Measurements from ENCODE around the gene WDR53.
"Not testable (repeated sequence)": the region's sequence is repeated elsewhere in the genome, so short reads cannot be mapped to it uniquely, and the experiment has no call there.

Gene WDR53

DNA sequence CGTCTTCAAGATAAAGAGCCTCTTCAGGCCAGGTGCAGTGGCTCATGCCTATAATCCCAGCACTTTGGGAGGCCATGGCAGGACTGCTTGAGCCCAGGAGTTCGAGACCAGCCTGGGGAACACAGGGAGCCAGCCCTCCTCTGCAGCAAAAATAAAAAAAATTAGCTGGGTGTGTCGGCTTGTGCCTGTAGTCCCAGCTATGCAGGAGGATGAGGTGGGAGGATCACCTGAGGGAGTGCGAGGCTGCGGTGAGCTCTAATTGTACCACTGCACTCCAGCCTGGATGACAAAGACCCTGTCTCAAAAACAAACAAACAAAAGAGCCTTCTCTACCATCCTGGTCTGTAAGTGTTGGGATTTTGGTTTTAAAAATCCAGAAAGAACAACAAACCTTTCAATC lies 11.1 kb downstream of the WDR53 start:
- DNase-seq = no peak

DNA sequence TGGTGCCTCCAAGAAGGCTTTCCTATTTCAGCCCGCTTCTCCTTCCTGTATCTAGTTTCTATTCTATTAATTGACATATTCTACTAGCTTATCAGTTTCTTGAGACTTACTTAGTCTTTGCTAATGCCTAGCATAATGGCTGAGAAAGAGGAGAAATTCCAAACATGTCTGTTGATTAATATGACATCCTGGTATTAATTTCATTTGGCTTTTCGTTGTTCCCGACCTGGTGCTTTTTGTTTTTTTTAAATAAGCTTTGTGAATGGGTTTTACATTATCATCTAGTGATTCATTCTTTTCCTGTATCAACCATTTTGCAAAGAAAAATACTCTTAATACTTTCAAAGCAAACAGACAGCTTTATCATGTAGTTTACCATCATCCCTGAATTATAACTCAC lies 13.1 kb downstream of the WDR53 start:
- no peak for DNase-seq

DNA sequence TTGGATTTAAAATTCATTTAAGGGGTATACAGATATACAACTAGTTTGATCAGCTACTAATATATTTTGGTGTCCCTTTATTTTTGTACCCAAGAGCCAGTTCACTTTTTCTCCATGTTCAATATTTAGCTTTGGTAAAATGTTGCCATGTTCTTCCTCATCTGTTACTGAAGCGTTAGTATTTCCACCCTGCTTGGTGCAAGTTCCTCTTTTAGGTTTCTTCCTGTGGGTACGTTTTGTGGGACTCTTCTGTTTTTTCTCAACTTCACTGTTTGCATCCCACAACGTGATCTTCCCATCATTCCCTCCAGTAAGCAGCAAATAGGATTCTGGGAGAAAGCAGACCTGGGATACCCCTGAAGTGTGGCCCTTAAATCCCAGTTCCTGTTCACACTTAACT lies 14.1 kb downstream of the WDR53 start:
- no peak for DNase-seq

DNA sequence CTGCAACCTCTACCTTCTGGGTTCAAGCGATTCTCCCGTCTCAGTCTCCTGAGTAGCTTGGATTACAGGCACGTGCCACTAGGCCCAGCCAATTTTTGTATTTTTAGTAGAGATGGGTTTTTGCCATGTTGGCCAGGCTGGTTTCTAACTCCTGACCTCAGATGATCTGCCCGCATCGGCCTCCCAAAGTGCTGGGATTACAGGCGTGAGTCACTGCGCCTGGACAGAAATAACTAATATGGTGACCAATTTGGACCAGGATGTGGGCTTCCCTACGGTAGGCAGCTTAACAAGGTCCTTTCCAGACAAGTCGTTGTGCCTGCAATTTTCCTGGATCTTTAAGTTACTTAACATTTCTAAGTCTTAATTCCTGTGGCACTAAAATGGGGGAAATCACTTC lies 14.8 kb downstream of the WDR53 start:
- no peak for DNase-seq

DNA sequence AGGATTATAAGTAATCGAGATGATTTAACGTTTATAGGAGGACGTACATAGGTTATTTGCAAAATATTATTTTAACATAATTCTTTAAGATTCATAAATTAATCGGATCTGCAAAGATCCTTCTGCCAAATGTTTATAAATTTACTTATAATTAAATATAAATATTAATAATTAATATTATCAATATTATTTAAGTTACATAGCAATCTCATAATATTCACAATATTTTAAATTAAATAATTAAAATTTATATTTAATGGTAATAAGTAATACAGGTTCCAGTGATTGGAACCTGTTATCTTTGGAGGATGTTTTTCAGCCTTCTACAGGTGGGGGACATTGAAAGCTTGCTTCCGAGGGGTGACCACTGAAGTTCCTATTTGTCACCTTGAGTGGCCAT lies 16.1 kb downstream of the WDR53 start:
- DNase-seq = no peak

DNA sequence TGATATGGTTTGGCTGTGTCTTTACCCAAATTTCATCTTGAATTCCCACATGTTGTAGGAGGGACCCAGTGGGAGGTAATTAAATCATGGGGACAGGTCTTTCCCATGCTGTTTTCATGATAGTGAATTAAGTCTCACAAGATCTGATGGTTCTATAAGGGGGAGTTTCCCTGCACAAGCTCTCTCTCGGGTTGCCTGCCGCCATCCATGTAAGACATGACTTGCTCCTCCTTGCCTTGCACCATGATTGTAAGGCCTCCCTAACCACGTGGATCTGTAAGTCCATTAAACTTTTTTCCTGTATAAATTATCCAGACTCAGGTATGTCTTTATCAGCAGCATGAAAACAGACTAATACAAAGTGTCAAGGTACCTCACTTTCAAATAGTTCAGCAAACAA lies 18.2 kb downstream of the WDR53 start:
- DNase-seq = not testable (repeated sequence)

DNA sequence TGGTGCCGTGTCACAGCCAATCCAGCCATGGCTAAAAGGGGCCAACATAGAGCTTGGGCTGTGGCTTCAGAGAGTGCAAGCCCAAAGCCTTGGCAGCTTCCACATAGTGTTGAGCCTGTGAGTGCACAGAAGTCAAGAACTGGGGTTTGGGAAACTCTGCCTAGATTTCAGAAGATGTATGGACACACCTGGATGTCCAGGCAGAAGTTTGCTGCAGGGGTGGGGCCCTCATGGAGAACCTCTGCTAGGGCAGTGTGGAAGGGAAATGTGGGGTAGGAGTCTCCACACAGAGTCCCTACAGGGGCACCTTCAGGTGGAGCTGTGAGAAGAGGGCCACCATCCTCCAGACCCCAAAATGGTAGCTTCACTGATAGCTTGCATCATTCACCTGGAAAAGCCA lies 19.0 kb downstream of the WDR53 start:
- DNase-seq = not testable (repeated sequence)

DNA sequence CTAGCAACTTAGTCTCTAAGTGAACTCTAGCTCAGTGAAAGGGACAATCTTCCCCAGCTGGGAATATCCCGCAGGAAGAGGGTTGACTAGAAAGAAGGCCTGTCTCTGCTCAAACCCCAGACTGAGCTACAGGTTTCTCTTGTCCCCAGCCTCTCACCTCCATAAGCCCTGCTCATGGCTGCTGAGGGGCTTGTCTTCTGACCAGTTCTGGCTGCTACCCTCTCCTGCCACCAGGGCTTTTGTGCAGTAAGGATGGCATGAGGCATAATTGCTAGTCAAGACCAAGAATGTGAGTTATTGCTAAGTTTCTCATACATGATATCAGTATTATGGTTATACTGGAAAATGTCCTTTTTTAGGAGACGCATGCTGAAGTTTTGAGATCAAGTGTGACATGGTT lies 21.3 kb downstream of the WDR53 start:
- DNase-seq = no peak

DNA sequence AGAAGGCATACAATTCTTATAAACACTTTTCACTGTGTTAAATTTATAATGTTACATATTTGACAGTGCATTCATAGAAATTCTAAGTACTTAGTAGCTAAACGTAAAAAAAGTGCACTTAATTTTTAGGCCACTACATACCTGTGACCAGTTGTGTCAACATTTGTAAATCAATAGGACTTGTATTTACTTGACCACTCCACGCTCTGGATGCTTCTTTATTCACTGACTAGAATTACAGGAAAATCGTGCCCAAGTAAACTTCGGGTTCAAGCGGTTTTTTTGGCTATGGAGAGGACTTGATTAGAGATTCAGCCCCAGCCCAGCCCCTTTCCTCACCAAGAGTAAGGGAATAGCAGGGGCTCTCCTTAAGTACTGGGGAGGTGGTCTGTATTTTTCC lies 21.8 kb downstream of the WDR53 start:
- DNase-seq = no peak

DNA sequence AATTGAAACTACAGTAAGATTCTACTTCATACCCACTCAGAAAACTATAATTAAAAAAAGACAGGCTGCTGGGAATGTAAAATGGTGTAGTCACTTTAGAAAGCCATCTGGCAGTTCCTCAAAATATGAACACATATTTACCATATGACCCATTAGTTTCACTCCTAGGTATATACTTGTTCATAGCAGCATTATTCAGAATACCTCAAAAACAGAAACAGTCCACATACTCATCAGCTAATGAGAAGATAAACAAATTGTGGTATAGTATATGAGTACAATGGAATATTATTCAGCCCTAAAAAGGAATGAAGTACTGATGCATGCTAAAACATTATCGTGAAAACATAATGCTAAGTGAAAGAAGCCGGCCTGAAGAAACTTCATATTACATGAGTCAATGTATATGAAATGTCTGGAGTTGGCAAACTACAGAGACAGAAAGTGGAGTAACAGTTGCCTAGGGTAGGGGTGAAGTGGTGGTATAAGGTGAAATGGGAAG lies 23.8 kb downstream of the WDR53 start:
- no peak for DNase-seq

DNA sequence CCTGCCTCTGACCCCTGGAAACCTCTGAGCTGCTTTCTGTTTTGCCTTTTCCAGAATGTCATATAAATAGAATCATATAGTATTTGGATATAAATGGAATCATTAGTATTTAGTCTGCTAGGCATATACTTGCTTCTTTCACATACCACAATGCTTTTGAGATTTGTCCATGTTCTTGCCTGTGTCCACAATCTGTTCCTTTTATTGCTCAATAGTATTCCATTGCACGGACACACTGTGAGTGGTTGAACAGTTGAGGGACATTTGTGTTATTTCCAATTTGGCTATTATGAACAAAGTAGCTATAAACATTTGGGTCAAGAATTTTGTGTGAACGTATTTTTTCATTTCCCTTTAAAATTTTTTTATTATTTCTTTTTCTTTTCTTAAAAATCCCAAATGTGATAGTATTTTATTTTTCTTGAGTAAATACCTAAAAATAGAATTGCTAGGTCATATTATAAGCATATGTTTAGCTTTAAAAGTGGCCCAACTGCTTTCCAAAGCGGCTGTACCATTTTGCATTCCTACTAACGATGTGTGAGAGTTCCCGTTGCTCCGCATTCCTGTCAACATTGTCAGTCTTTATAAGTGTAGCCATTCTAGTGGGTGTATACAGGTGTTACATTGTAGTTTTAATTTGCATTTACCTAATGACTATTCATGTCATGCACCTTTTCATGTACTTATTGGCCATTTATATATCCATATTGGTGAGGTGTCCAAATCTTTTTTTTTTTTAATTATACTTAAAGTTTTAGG lies 26.5 kb downstream of the WDR53 start:
- no peak for DNase-seq

DNA sequence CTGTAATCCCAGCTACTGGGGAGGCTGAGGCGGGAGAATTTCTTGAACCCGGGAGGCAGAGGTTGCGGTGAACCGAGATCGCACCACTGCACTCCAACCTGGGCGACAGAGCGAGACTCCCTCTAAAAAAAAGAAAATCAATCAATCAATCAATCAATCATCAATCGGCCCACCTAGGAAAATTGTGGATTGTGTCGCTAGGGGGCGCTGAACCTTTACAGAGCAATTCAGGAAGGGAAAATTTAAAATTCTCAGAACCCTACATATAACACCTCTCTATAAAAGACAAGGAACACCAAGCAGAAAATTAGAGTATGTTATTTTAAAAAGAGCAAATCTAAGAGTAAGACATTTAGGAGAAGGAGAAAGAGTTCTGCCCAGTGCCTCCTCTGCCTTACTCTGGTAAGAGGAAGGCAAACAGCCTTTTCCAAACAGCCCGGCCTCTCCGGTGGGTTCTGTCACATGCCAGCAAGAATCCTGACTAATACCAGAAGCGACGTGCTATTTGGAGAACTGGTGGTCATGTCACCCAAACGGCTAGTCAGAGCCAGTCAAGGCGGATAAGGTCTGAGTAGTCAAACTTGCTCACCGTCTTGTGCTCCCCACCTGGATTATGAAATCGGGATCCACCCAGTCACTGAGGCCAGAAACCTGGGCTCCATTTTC lies 30.9 kb downstream of the WDR53 start:
- DNase-seq = peak; percentile 69

DNA sequence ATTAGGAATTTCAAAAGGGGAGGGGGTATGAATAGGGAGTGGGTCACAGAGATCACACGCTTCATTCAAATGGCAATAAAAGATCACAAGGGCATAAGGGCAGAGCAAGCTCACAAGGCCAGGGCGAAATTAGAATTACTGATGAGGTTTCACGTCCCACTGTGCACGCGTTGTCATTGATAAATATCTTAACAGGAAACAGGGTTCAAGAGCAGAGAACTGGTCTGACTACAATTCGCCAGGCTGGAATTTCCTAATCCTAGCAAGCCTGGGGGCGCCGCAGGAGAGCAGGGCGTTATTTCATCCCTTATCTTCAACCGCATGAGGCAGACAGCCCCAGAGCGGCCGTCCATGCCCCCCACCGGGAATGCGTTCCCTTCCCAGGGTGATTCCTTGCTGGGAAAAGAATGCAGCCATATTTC lies 35.1 kb downstream of the WDR53 start:
- DNase-seq = no peak

DNA sequence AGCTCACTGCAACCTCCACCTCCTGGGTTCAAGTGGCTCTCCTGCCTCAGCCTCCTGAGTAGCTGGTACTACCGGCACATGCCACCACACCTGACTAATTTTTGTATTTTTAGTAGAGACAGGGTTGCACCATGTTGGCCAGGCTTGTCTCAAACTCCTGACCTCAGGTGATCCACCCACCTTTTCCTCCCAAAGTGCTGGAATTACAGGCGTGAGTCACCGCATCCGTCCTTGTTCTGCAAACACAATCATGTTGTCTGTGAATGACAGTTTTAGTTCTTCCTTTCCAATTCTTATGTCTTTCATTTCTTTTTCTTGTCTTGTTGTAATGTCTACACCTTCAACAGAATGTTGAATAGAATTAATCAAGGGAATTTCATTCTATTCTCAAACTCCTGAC lies 36.9 kb downstream of the WDR53 start:
- DNase-seq = no peak

DNA sequence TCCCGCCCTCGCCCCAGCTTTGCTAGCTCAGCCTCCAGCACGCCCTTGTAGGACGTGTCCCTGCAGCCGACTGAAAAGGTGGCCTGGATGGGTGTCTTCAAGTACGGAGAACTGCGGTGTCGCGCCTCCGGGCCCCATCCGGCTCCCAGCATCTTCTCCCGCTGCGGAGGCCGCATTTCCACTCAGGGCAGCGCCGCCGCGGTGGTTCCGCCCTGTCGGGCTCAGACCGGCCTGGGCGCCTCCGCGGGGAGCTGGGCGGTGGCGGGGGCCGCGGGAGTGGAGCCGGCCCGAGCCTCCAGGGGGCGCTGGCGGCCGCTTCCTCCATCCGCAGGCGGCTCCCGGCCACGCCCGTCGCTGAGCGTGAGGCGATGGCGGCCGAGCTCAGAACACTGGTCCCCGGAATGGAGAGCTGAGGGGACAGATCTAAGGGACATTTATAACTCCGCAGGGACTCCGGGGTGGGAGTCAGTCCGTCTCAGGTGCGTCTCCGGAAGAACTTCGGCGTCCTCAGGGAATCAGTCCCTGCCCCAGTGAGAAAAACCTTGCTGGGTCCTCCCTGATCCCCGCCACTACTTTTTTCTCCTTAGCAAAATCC lies 39.6 kb downstream of the WDR53 start:
- DNase-seq = peak; percentile 92

DNA sequence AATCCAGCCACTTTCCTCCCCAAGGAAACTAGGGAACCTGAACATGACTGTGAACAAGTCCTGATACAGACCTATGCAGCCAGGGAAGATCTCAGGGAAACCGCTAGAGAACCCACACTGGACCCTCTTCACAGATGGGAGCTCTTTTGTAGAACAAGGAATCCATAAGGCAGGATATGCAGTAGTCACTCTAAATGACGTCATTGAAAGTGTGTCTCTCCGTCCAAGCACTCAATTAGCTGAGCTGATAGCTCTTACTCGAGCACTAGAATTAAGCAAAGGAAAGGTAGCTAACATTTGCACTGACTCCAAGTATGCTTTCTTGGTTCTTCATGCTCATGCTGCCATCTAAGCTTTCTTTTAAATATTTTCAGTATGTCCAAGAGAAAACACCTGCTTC lies 43.2 kb downstream of the WDR53 start:
- DNase-seq = no peak

DNA sequence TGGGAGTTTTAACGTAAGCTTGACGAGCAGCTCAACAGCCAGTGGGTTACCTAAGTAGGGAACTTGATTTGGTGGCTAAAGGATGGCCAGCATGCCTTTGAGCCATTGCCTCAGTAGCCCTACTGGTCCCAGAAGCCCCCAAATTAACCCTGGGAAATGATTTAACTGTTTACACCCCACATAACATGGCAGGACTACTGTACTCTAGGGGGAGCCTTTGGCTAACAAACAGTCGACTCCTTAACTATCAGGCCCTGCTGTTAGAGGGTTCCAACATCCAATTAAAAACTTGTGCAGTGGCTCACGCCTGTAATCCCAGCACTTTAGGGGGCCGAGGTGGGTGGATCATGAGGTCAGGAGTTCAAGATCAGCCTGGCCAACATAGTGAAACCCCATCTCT lies 43.8 kb downstream of the WDR53 start:
- no peak for DNase-seq

DNA sequence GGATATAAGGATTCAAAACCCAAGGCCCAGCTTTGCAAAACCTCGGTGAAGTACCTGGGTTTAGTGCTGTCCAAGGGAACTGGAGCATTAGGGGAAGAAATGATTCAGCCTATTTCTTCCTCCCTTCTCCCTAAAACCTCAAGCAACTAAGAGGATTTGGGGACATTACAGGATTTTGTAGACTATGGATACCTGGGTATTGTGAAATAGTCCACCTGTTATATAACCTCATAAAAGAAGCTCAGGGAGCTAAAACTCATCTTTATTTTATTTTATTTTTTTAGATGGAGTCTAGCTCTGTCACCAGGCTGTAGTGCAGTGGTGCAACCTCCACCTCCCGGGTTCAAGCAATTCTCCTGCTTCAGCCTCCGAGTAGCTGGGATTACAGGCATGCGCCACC lies 44.5 kb downstream of the WDR53 start:
- no peak for DNase-seq

DNA sequence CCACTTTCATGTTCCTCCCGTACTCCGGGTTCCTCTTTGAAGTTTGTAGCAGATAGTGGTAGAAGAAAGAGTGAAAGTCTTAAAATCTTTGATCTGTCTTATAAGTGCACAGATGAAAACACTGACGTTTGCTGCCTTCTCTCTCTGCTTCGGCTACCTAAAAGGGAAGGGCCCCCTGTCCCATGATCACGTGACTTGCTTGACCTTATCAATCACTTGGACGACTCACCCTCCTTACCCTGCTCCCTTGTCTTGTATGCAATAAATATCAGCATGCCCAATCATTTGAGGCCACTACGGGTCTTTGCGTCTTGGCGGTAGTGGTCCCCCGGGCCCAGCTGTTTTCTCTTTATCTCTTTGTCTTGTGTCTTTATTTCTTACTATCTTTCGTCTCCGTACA lies 47.1 kb downstream of the WDR53 start:
- DNase-seq = not testable (repeated sequence)

DNA sequence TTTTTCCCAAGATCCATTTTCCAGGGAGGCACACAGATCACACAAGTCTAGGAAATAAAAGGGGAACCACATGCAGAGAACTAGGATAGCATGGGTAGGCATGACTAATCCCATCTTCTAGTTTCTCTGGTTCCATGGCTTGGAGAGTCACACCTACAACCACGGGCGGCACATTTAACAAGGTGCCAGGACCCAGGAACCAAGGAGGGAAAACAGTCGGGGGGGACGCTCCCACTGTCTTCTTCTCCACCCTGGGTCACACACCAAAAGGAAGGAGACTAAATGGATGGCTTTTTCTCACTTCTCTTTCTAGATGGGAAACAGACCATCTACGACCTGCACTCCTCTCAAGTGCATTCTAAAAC lies 48.7 kb downstream of the WDR53 start:
- no peak for DNase-seq

DNA sequence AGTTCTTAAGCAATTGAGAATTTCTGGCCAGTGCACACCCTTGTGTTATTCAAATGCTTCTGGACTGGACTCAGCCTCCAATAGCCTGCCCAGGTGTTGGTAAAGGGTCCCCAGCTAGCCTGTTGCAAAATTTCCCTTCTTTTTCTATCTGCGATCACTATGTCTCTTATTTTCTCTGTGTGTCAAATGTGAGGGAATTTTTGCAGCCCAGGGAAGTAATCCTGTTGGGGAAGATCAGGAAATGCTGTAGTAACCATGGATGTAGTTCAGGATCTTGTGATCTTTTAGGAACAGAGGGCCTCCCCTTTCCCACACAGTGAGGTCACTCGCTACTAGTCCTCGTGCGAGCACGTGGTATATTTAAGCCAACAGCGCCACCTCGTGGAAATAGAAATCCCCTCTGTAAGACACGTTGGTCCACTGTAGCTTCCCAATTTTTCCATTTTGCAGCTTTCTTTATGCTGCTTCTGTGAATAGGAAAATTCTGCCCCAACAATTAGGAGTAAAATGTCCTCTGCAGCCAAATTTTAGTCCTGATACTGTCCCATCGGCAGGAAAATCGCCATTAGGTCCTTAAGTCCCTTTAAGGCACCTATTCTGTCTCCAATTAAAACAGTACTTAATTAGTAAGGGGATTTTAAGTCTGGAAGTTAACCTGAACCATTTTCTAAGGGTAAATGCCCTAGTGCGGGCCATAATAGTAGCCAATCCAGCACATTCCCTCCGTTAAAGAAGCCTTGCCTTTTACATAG lies 49.2 kb downstream of the WDR53 start:
- DNase-seq = peak; percentile 70

DNA sequence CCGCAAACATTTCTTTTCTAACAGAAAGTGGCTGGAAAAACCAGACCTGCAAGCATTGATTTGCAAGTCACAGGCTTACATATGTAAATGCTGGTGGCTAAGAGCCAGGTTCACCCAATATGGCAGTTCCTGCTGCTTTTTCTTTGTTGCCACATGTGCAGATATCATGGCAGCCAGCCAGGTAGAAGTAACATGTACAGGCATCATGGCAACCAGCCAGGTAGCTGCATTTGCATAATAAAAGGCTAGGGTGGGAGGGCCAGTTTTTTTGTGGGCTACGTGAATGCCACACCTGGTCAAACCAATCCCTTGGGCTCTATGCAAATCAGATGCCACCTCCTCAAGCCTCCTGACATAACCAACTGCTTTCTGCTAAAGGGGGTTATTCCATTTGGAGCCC lies 50.4 kb downstream of the WDR53 start:
- DNase-seq = no peak

DNA sequence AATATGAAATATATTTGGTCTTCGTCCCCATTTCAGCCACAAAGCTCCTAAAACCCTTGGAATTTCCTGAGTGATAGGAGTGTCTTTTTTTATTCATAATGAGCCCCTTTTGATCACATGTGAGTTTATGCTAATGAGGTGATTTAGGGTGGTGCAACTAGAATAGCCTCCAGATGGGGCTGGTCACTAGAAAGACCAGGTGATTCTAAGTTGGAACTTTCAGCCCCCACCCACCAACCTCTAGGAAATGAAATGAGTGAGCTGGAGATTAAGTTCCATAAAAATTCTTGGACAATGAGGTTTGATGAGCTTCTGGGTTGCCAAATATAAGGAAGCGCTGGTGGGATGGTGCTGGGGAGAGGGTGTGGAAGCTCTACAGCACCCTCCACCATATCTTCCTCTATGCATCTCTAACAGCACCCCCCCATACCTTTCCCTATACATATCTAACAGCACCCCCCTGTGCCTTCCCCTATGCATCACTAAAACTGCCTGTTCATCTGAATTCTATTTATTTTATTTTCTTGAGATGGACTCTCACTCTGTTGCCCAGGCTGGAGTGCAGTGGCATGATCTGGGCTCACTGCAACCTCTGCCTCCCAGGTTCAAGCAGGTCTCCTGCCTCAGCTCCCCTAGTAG lies 51.1 kb downstream of the WDR53 start:
- DNase-seq = no peak

Measured in activated CD4-positive, alpha-beta T cell treated with anti-CD3 and anti-CD28 coated beads, Interleukin-2, Interleukin-6, amounts not matched to agents 100 ng/mL and 50 ng/mL, durations not matched to agents 16 hours and 8 hours (primary cell).